Left lung (tissue), 10 donors: ENCODE data around the gene PTAFR. TPM values are rescaled to one million over a fixed set of nuclear protein-coding genes. Genes with fewer than 3 reads are reported as not detected.

Experiments
- ATAC-seq: fragments of 200-7000 bp; cut with Tn5 transposase; one replicate; pipeline ENCODE4 v1.9.1; 2020; ENCODE audit warnings: moderate library complexity
- DNase-seq, 4 donors: peaks; one replicate each; pipeline ENCODE4 v3.0.0-alpha.2; 2013 to 2020
- H3K27ac ChIP-seq, 2 donors: fragments of 200-600 bp; sonication (generic) in 1 of 2; one replicate each; pipeline versions ENCODE4 v1.5.0 to v1.8.0; 2020 to 2021
- H3K27me3 ChIP-seq, 2 donors: fragments of 200-600 bp; sonication (generic) in 1 of 2; one replicate each; pipeline versions ENCODE4 v1.5.0 to v1.8.0; 2020 to 2021
- H3K36me3 ChIP-seq, 2 donors: fragments of 200-600 bp; sonication (generic) in 1 of 2; one replicate each; pipeline versions ENCODE4 v1.5.0 to v1.8.0; 2020 to 2021
- H3K4me1 ChIP-seq, 2 donors: fragments of 200-600 bp; one replicate each; pipeline ENCODE4 v1.8.0; 2021
- H3K4me3 ChIP-seq, 2 donors: fragments of 200-600 bp; sonication (generic) in 1 of 2; one replicate each; pipeline versions ENCODE4 v1.5.0 to v1.8.0; 2020 to 2021; ENCODE audit warnings: mild to moderate bottlenecking in 1 of 2
- H3K9me3 ChIP-seq, 2 donors: fragments of 200-600 bp; sonication (generic) in 1 of 2; one replicate each; pipeline versions ENCODE4 v1.5.0 to v1.8.0; 2020 to 2021
- CTCF ChIP-seq, 2 donors: fragments of 200-600 bp; sonication (generic) in 1 of 2; IDR thresholded peaks; one replicate each; pipeline versions ENCODE4 v1.5.0 to v1.8.0; 2021; ENCODE audit warnings: antibody characterized with exemption in 2 of 2
- intact Hi-C, 2 donors: fragments of 100-400 bp; cut with DNase I; formaldehyde crosslinking; loops; one replicate each; pipeline versions ENCODE4 v1.11.2 to v1.14.2; 2022
- polyA plus RNA-seq, 6 donors: library from polyadenylated mRNA; unstranded; fragments of 120-200 nt; gene quantifications; one replicate each; pipeline ENCODE4 v1.2.1, GENCODE V29; 2013; ENCODE audit not compliant: insufficient read length in 6 of 6
- total RNA-seq, 2 donors: library from RNA; stranded (reverse); fragmentation: NEBNext Ultra II Directional; extraction: Animal tissue kit (Norgen Biotek cat#: 25700); gene quantifications; one replicate each; pipeline ENCODE4 v1.2.1, GENCODE V29; 2021
- donor health status: DM: no; HTN: yes; CAD: no.
- donor health status: DM: no; HTN: no; CAD: no.

The PTAFR gene
- total and polyA plus RNA-seq, 8 donors = 2.4 to 59.7 (median 2.7) TPM

- ATAC-seq = no peak
- no peak for DNase-seq
- Histone ChIP-seq H3K9me3 (no peaks in the 10 kb centered on the region), H3K27ac (peak overlapping the region in 1 of 2 donors; percentile 66), H3K27me3 (no peaks in the 10 kb centered on the region), H3K36me3 (no peaks in the 10 kb centered on the region), H3K4me1 (peaks cover 0 to 10% of the 10 kb centered on the region in 2 donors), H3K4me3 (no peak overlapping the region)
- intact Hi-C loops = no loop called here
- no peak for TF ChIP-seq CTCF (IDR thresholded peaks at IDR 0.05)
Measured at GRCh38 chr1:28190337-28190979, 14.0 kb upstream of the PTAFR start.

- DNase-seq (no peak), ATAC-seq (no peak)
- no peak for TF ChIP-seq CTCF (IDR thresholded peaks at IDR 0.05)
- Histone ChIP-seq H3K27me3 (no peaks in the 10 kb centered on the region), H3K4me1 (peaks cover 0 to 12% of the 10 kb centered on the region in 2 donors), H3K4me3 (no peak overlapping the region), H3K27ac (no peak overlapping the region), H3K36me3 (no peaks in the 10 kb centered on the region), H3K9me3 (no peaks in the 10 kb centered on the region)
- intact Hi-C loops = no loop called here
Measured at GRCh38 chr1:28185071-28185470, 8.6 kb upstream of the PTAFR start.

- Histone ChIP-seq H3K4me3 (no peak overlapping the region), H3K9me3 (no peaks in the 10 kb centered on the region), H3K4me1 (peaks cover 0 to 20% of the 10 kb centered on the region in 2 donors), H3K27ac (peak overlapping the region in 1 of 2 donors; percentile 64), H3K27me3 (no peaks in the 10 kb centered on the region), H3K36me3 (no peaks in the 10 kb centered on the region)
- no peak for TF ChIP-seq CTCF (IDR thresholded peaks at IDR 0.05)
- intact Hi-C loops = no loop called here
- DNase-seq (no peak), ATAC-seq (no peak)
Measured at GRCh38 chr1:28180306-28181305, 4.1 kb upstream of the PTAFR start.

- no peak for TF ChIP-seq CTCF (IDR thresholded peaks at IDR 0.05)
- Histone ChIP-seq H3K27me3 (no peaks in the 10 kb centered on the region), H3K9me3 (no peaks in the 10 kb centered on the region), H3K36me3 (no peaks in the 10 kb centered on the region), H3K27ac (no peak overlapping the region), H3K4me1 (peaks cover 0 to 26% of the 10 kb centered on the region in 2 donors), H3K4me3 (no peak overlapping the region)
- no peak for ATAC-seq
- no peak for DNase-seq
- intact Hi-C loops = no loop called here
Measured at GRCh38 chr1:28178690-28179485, 2.4 kb upstream of the PTAFR start.
